ENCODE measurements around the gene MYZAP. TPM values are rescaled to one million over a fixed set of nuclear protein-coding genes. Genes with fewer than 3 reads are reported as not detected.

MYZAP gene
- polyA plus RNA-seq, 2 of the 4 experiments (the other 2 are of a cell fraction), result 1.2 to 2.4 TPM

DNA sequence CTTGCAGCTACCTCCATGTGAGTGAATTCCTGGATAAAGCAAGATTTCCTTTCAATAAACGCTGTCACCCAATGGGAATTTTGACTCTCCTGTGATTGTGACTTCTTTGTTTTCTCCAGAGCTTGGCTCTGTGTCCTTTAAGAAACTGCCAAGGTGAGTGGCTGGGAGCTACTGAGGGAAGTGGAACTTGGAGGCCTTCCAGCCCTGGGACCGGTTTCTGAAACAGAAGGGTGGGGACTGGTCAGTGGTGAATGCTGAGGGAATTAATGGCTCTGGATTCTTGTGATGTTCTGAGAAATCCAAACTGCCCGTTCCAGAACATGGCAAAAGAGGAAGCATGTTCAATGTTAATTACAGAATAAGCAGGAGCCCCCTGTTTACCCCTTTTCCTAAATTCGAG, 41.1 kb upstream of the MYZAP start:
- POLR2A ChIA-PET, result no interaction called here
- 55% methylated on average over 4 of the region's 4 CpGs for WGBS (ENCODE audit: missing lambda C conversion rate)
- DNase-seq (ENCODE audit: low read depth in 1 of 2, low spot score in 1 of 2) (no peak), FAIRE-seq (no peak), ATAC-seq (no peak)
- Histone ChIP-seq H3K9me3 (no peaks in the 10 kb centered on the region), H3K4me2 (peak overlapping the region; percentile 62; the same call in 2 of the 3 replicates), H3K4me3 (no peak overlapping the region), H3K27ac (peak overlapping the region; percentile 64 to 87), H3K4me1 (peaks cover 35% of the 10 kb centered on the region)
- CTCF ChIA-PET, result interaction anchor here (1.4 to 23.4 kb wide), 5 partner anchors 5 to 209 kb away, joined by 7 to 475 read pairs (median 270); no protein-coding TSS in a partner anchor
- TF ChIP-seq, protein P1, sequence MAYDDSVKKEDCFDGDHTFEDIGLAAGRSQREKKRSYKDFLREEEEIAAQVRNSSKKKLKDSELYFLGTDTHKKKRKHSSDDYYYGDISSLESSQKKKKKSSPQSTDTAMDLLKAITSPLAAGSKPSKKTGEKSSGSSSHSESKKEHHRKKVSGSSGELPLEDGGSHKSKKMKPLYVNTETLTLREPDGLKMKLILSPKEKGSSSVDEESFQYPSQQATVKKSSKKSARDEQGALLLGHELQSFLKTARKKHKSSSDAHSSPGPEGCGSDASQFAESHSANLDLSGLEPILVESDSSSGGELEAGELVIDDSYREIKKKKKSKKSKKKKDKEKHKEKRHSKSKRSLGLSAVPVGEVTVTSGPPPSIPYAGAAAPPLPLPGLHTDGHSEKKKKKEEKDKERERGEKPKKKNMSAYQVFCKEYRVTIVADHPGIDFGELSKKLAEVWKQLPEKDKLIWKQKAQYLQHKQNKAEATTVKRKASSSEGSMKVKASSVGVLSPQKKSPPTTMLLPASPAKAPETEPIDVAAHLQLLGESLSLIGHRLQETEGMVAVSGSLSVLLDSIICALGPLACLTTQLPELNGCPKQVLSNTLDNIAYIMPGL (CRISPR knock-in tag; IDR thresholded peaks at IDR 0.05; ENCODE audit: borderline replicate concordance), result no peak
- no peak for TF ChIP-seq KDM5A (IDR thresholded peaks at IDR 0.05)
- TF ChIP-seq E2F6 (IDR thresholded peaks at IDR 0.05; ENCODE audit: borderline replicate concordance, low read depth), result no peak
- no peak for TF ChIP-seq BHLHE40 (IDR thresholded peaks at IDR 0.05; ENCODE audit: low read depth, low read length)
- TF ChIP-seq HEYL (CRISPR knock-in tag; IDR thresholded peaks at IDR 0.05), result no peak
- no peak for TF ChIP-seq MYC (IDR thresholded peaks at IDR 0.05; ENCODE audit: borderline replicate concordance, low read length)
- TF ChIP-seq NR3C1 (IDR thresholded peaks at IDR 0.05), result no peak
- TF ChIP-seq HES2 (IDR thresholded peaks at IDR 0.05), result no peak
- no peak for TF ChIP-seq HOXB13 (CRISPR knock-in tag; IDR thresholded peaks at IDR 0.05; ENCODE audit: low read depth)
- no peak for TF ChIP-seq EHMT2 (IDR thresholded peaks at IDR 0.05; ENCODE audit: low read depth)
- TF ChIP-seq, protein P2, sequence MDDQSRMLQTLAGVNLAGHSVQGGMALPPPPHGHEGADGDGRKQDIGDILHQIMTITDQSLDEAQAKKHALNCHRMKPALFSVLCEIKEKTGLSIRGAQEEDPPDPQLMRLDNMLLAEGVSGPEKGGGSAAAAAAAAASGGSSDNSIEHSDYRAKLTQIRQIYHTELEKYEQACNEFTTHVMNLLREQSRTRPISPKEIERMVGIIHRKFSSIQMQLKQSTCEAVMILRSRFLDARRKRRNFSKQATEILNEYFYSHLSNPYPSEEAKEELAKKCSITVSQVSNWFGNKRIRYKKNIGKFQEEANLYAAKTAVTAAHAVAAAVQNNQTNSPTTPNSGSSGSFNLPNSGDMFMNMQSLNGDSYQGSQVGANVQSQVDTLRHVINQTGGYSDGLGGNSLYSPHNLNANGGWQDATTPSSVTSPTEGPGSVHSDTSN (IDR thresholded peaks at IDR 0.05), result no peak

DNA sequence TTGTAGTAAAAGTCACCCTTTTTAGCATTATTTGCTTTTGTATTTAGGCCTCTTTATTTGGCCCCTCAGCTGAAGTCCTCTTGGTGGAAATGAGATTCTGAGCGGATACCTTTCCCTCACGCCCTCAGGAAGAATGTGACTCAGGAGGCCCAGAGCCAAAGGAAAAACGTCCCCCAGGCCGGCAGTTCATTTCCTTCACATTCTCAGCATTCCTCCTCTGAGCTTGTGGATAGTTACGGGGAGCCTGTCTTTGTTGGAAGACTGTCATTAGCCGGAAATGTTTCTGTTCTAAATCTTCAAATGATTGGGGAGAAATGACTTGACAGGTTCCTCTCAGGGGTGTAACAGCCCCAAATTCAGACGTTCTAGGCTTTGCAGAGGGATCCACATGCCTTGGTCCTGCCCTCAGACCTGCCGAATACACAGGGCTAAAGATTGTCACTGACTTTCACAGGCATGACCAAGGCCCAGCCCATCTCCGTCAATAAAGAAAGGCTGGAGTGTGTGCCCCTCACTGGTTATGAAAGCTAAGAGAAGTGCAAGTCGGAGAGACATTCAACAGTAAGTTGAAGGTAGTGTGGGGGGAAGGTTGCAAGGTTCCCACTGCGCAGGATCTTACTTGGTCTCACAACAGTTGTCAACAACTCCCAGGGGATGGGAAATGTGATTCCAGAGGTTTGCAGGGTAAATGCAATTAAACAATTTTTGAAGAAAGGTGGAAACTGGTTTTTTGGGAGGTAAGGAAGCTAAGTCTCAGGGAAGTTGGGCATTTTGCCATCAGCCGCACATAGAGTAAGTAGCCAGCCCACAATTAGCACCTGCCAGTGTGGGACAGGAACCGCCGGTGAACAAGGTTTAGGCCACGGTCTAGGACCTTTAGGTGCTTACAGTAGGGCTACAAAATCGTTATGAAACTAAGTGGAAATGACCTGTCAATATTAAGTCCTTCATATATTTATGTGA, 39.7 kb upstream of the MYZAP start:
- Histone ChIP-seq H3K27ac (peak overlapping the region; percentile 64 to 87), H3K4me3 (no peak overlapping the region), H3K4me1 (peaks cover 35% of the 10 kb centered on the region), H3K4me2 (peak overlapping the region; percentile 62), H3K9me3 (no peaks in the 10 kb centered on the region)
- CTCF ChIA-PET, result interaction anchor here (0.8 to 23.4 kb wide), 13 partner anchors 4 to 1977 kb away, joined by 3 to 475 read pairs (median 7); no protein-coding TSS in a partner anchor
- 38% methylated on average over 16 of the region's 16 CpGs for WGBS (ENCODE audit: missing lambda C conversion rate)
- FAIRE-seq, result peak; percentile 94
- peak; percentile 78 to 94 for ATAC-seq
- POLR2A ChIA-PET, result interaction anchor here (0.7 to 1.0 kb wide), 3 partner anchors 40 to 197 kb away, joined by 3 to 5 read pairs (median 3); partner anchors contain the start of genes MYZAP and POLR2M
- peak; percentile 86 to 87 for DNase-seq (ENCODE audit: low read depth in 1 of 2, low spot score in 1 of 2)
- peak; percentile 62 for TF ChIP-seq MAX (IDR thresholded peaks at IDR 0.05)
- TF ChIP-seq FOSL2 (IDR thresholded peaks at IDR 0.05), result no peak
- peak; percentile 31; the same call in 1 of the 2 replicates for TF ChIP-seq FOSL2 (CRISPR knock-in tag; IDR thresholded peaks at IDR 0.05)
- TF ChIP-seq, protein P3, sequence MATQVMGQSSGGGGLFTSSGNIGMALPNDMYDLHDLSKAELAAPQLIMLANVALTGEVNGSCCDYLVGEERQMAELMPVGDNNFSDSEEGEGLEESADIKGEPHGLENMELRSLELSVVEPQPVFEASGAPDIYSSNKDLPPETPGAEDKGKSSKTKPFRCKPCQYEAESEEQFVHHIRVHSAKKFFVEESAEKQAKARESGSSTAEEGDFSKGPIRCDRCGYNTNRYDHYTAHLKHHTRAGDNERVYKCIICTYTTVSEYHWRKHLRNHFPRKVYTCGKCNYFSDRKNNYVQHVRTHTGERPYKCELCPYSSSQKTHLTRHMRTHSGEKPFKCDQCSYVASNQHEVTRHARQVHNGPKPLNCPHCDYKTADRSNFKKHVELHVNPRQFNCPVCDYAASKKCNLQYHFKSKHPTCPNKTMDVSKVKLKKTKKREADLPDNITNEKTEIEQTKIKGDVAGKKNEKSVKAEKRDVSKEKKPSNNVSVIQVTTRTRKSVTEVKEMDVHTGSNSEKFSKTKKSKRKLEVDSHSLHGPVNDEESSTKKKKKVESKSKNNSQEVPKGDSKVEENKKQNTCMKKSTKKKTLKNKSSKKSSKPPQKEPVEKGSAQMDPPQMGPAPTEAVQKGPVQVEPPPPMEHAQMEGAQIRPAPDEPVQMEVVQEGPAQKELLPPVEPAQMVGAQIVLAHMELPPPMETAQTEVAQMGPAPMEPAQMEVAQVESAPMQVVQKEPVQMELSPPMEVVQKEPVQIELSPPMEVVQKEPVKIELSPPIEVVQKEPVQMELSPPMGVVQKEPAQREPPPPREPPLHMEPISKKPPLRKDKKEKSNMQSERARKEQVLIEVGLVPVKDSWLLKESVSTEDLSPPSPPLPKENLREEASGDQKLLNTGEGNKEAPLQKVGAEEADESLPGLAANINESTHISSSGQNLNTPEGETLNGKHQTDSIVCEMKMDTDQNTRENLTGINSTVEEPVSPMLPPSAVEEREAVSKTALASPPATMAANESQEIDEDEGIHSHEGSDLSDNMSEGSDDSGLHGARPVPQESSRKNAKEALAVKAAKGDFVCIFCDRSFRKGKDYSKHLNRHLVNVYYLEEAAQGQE (IDR thresholded peaks at IDR 0.05), result no peak
- TF ChIP-seq MAFK (IDR thresholded peaks at IDR 0.05; ENCODE audit: partially characterized antibody), result no peak
- no peak for TF ChIP-seq ZFP36 (IDR thresholded peaks at IDR 0.05; ENCODE audit: borderline replicate concordance, partially characterized antibody)
- 0 out of 2 replicates have a peak, but pooled peaks have one; percentile 23 for TF ChIP-seq HOXB5 (CRISPR knock-in tag; IDR thresholded peaks at IDR 0.05)
- TF ChIP-seq, protein P4, sequence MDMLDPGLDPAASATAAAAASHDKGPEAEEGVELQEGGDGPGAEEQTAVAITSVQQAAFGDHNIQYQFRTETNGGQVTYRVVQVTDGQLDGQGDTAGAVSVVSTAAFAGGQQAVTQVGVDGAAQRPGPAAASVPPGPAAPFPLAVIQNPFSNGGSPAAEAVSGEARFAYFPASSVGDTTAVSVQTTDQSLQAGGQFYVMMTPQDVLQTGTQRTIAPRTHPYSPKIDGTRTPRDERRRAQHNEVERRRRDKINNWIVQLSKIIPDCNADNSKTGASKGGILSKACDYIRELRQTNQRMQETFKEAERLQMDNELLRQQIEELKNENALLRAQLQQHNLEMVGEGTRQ (IDR thresholded peaks at IDR 0.05), result no peak
- TF ChIP-seq NPAS2 (CRISPR knock-in tag; IDR thresholded peaks at IDR 0.05; ENCODE audit: borderline replicate concordance), result no peak
- TF ChIP-seq CBX2 (IDR thresholded peaks at IDR 0.05; ENCODE audit: borderline replicate concordance, low read depth), result no peak
- TF ChIP-seq EHMT2 (IDR thresholded peaks at IDR 0.05; ENCODE audit: low read depth), result no peak
- no peak for TF ChIP-seq JUN (IDR thresholded peaks at IDR 0.05)
- no peak for TF ChIP-seq EP300 (IDR thresholded peaks at IDR 0.05)
- no peak for TF ChIP-seq ESRRA (IDR thresholded peaks at IDR 0.05; ENCODE audit: borderline replicate concordance, low read length)
- TF ChIP-seq, protein P5, sequence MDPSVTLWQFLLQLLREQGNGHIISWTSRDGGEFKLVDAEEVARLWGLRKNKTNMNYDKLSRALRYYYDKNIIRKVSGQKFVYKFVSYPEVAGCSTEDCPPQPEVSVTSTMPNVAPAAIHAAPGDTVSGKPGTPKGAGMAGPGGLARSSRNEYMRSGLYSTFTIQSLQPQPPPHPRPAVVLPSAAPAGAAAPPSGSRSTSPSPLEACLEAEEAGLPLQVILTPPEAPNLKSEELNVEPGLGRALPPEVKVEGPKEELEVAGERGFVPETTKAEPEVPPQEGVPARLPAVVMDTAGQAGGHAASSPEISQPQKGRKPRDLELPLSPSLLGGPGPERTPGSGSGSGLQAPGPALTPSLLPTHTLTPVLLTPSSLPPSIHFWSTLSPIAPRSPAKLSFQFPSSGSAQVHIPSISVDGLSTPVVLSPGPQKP (IDR thresholded peaks at IDR 0.05; ENCODE audit: low read depth, low read length), result no peak
